K562 (cell line): ENCODE measurements around the gene ARHGEF25. TPM values are rescaled to one million over a fixed set of nuclear protein-coding genes. Genes with fewer than 3 reads are reported as not detected.

ENCODE experiments used
- ATAC-seq: fragments of 200-7000 bp; cut with Tn5 transposase; 3 replicates; pipeline ENCODE4 v1.9.1; 2020; ENCODE audit warnings: moderate library complexity
- BruUV-seq: library from RNA; stranded (reverse); fragments of 400-500 nt; replicated peaks from 2 replicates; lab custom pipeline; 2021; lab: Mats Ljungman, UMichigan
- CTCF ChIA-PET: fragments of 300-600 bp; formaldehyde crosslinking; extraction: SDS; loops from one replicate; lab custom pipeline; 2021; ENCODE audit warnings: low intra/inter-chr PET ratio; lab: Yijun Ruan, JAX
- POLR2A ChIA-PET: fragments of 300-600, 350-650 bp; sonication (Branson Sonifier 250); formaldehyde crosslinking; extraction: SDS; loops from one replicate; lab custom pipeline; 2021; ENCODE audit warnings: antibody characterized with exemption, inconsistent platforms; lab: Yijun Ruan, JAX
- DNase-seq, 4 experiments: peaks; one replicate each; pipeline versions ENCODE4 v3.0.0 to v3.0.0-alpha.2; 2011 to 2018; ENCODE audit warnings: low spot score in 3 of 4, mixed read lengths in 3 of 4; ENCODE audit errors: extremely low read depth in 1 of 4
- FAIRE-seq: peaks from 2 replicates; lab custom pipeline; 2011; peaks lifted over from hg19 to GRCh38; lab: Jason Lieb, UNC
- H2AFZ ChIP-seq: 2 replicates; pipeline ENCODE4 v1.6.0; 2011; ENCODE audit warnings: low read depth, low read length, control low read depth, inconsistent platforms
- H3K27ac ChIP-seq: fragments of 200-600 bp; 3 replicates; pipeline ENCODE4 v1.8.0; 2011; ENCODE audit warnings: low read depth, mild to moderate bottlenecking, control low read depth, inconsistent platforms, low read length, moderate library complexity, mixed read lengths; ENCODE audit errors: extremely low read depth
- H3K27me3 ChIP-seq, 2 experiments: fragments of 300-600 bp in 1 of 2; 2 replicates in 1 of 2; 3 replicates in 1 of 2; pipeline versions ENCODE4 v1.6.0 to v1.8.0; 2011; ENCODE audit warnings: inconsistent platforms in 2 of 2, low read length in 2 of 2, mild to moderate bottlenecking in 1 of 2, mixed read lengths in 1 of 2, moderate library complexity in 1 of 2; ENCODE audit not compliant: control insufficient read depth in 2 of 2, insufficient read depth in 2 of 2
- H3K36me3 ChIP-seq: fragments of 300-600 bp; 3 replicates; pipeline ENCODE4 v1.8.0; 2011; ENCODE audit warnings: mild to moderate bottlenecking, low read length, inconsistent platforms; ENCODE audit not compliant: control insufficient read depth, insufficient read depth
- H3K4me1 ChIP-seq, 2 experiments: fragments of 200-600 bp in 1 of 2; replicated peaks in 1 of 2; 2 replicates in 1 of 2; 3 replicates in 1 of 2; pipeline versions ENCODE4 v1.5.1 to v1.8.0; 2011; ENCODE audit warnings: inconsistent platforms in 2 of 2, low read length in 2 of 2, mild to moderate bottlenecking in 1 of 2, mixed read lengths in 1 of 2, moderate library complexity in 1 of 2; ENCODE audit not compliant: control insufficient read depth in 2 of 2, insufficient read depth in 2 of 2
- H3K4me2 ChIP-seq: 2 replicates; pipeline ENCODE4 v1.6.1; 2011; ENCODE audit warnings: low read length, control low read depth, inconsistent platforms, mixed read lengths; ENCODE audit not compliant: insufficient read depth
- H3K4me3 ChIP-seq: fragments of 200-600 bp; sonication (generic), shearing (Covaris generic); 2 replicates; pipeline ENCODE4 v1.5.1; 2016; ENCODE audit warnings: control low read depth, inconsistent platforms
- H3K79me2 ChIP-seq: fragments of 200-600 bp; 3 replicates; pipeline ENCODE4 v1.8.0; 2011; ENCODE audit warnings: low read length, inconsistent platforms; ENCODE audit not compliant: control insufficient read depth, insufficient read depth
- H3K9ac ChIP-seq, 2 experiments: 2 replicates each; pipeline versions ENCODE4 v1.6.0 to v1.6.1; 2011; ENCODE audit warnings: low read depth in 2 of 2, low read length in 2 of 2, control low read depth in 1 of 2, inconsistent platforms in 1 of 2, mild to moderate bottlenecking in 1 of 2, mixed read lengths in 1 of 2; ENCODE audit not compliant: insufficient read depth in 1 of 2
- H3K9me1 ChIP-seq: one replicate; pipeline ENCODE4 v1.6.0; 2011; ENCODE audit warnings: inconsistent platforms, mild to moderate bottlenecking, low read length, moderate library complexity; ENCODE audit not compliant: control insufficient read depth, insufficient read depth
- H3K9me3 ChIP-seq: replicated peaks from 2 replicates; pipeline ENCODE4 v1.5.1; 2011; ENCODE audit warnings: low read depth, low read length, inconsistent platforms; ENCODE audit not compliant: control insufficient read depth, insufficient read depth
- H4K20me1 ChIP-seq: replicated peaks from 2 replicates; pipeline ENCODE4 v1.6.1; 2011; ENCODE audit warnings: low read length, inconsistent platforms, mixed read lengths; ENCODE audit not compliant: control insufficient read depth, insufficient read depth
- BACH1 ChIP-seq: fragments of 200-800 bp; sonication (Bioruptor generic); IDR thresholded peaks from 2 replicates; pipeline ENCODE4 v1.6.1; 2016; ENCODE audit warnings: missing genetic modification characterization, missing compliant biosample characterization
- FOXP1 ChIP-seq: sonication (generic); formaldehyde crosslinking; IDR thresholded peaks from 2 replicates; pipeline ENCODE4 v1.8.0; 2022; ENCODE audit warnings: mild to moderate bottlenecking, missing genetic modification reagents
- IRF2 ChIP-seq: sonication (generic); formaldehyde crosslinking; IDR thresholded peaks from 2 replicates; pipeline ENCODE4 v1.8.1; 2022; ENCODE audit warnings: mild to moderate bottlenecking, missing genetic modification reagents
- PREB ChIP-seq: sonication (generic); formaldehyde crosslinking; IDR thresholded peaks from 2 replicates; pipeline ENCODE4 v1.8.1; 2023; ENCODE audit warnings: mild to moderate bottlenecking, missing genetic modification reagents
- PURB ChIP-seq: sonication (generic); formaldehyde crosslinking; IDR thresholded peaks from 2 replicates; pipeline ENCODE4 v1.9.0; 2021; ENCODE audit warnings: low read depth, mild to moderate bottlenecking, missing genetic modification reagents
- RERE ChIP-seq: sonication (generic); formaldehyde crosslinking; IDR thresholded peaks from 2 replicates; pipeline ENCODE4 v1.8.0; 2023; ENCODE audit warnings: missing genetic modification reagents, mild to moderate bottlenecking, borderline replicate concordance
- U2AF2 ChIP-seq: fragments of 200-400 bp; formaldehyde crosslinking; optimal IDR thresholded peaks from 2 replicates; pipeline ENCODE3; 2017; ENCODE audit warnings: low read depth, mild to moderate bottlenecking, low read length
- ZNF77 ChIP-seq: fragments of 250-450 bp; sonication (Bioruptor Pico); IDR thresholded peaks from 2 replicates; pipeline ENCODE4 v1.5.0; 2020
- WGBS: fragments of 100-300 bp; shearing (Covaris generic); methylation state at CpG from one replicate; pipeline ENCODE4 v1.1.6; 2016; ENCODE audit warnings: low coverage, mixed read lengths; ENCODE audit not compliant: insufficient coverage; ENCODE audit errors: missing lambda C conversion rate; 5-methylcytosine and 5-hydroxymethylcytosine counted together
- in situ Hi-C: fragments of 300-500 bp; cut with MboI; formaldehyde crosslinking; loops from 4 replicates; pipeline ENCODE4 v1.15.0; 2018; ENCODE audit warnings: inconsistent platforms, mixed read lengths
- intact Hi-C: fragments of 100-400 bp; cut with micrococcal nuclease; formaldehyde crosslinking; loops from 2 replicates; pipeline ENCODE4 v1.14.2; 2022
- polyA plus RNA-seq, 8 experiments: library from polyadenylated mRNA; depleted of rRNA in 4 of 8; stranded (reverse) in 5 of 8; unstranded in 3 of 8; fragments of >200 nt; fragmentation: Nextera tagmentation in 2 of 8; fragmentation: Illumina TruSeq in 1 of 8; extraction: Ambion mirVana in 2 of 8; extraction: Trizol in 1 of 8; gene quantifications; 2 replicates each; pipeline versions ENCODE4 v1.2.1 to v1.2.3, GENCODE V29; 2011 to 2014; ENCODE audit warnings: inconsistent platforms in 1 of 8, missing spikeins in 1 of 8
- total RNA-seq, 7 experiments: library from RNA; depleted of rRNA in 6 of 7; stranded (reverse); fragments of >200 nt in 6 of 7; fragmentation: Illumina TruSeq in 2 of 7; extraction: Trizol in 2 of 7; gene quantifications; 2 replicates each; pipeline versions ENCODE4 v1.2.1 to v1.2.3, GENCODE V29; 2011 to 2021; ENCODE audit warnings: low replicate concordance in 1 of 7

Gene ARHGEF25
- total and polyA plus RNA-seq, 9 of the 15 experiments (the other 6 are each of a cell fraction or from before 2014, with no cell fraction given): 0.13 to 17.3 (median 11.6) TPM

- no peak for TF ChIP-seq RERE
- no peak for TF ChIP-seq PURB (CRISPR knock-in tag)
- TF ChIP-seq, all 486 proteins: peak for 0
Measured at GRCh38 chr12:57564178-57564740, 47.0 kb upstream of the ARHGEF25 start (continued).

- no peak overlapping the region for H2AFZ ChIP-seq
- H4K20me1 ChIP-seq: no peaks in the 10 kb centered on the region
- H3K9ac ChIP-seq: no peak overlapping the region; a peak in 1 of 4 replicates
- in situ Hi-C loops (no loop called here), intact Hi-C loops (no loop called here)
- H3K79me2 ChIP-seq: no peaks in the 10 kb centered on the region
- no peaks in the 10 kb centered on the region for H3K9me1 ChIP-seq
- H3K36me3 ChIP-seq: peaks cover 55% of the 10 kb centered on the region; the same call in 2 of the 3 replicates
- H3K27me3 ChIP-seq: no peaks in the 10 kb centered on the region
- no peak overlapping the region for H3K27ac ChIP-seq
- no peak for DNase-seq
- FAIRE-seq: no peak
- H3K4me3 ChIP-seq: no peak overlapping the region
- H3K4me1 ChIP-seq: no peaks in the 10 kb centered on the region
- no peaks in the 10 kb centered on the region for H3K9me3 ChIP-seq
- 79% methylated on average over 6 of the region's 6 CpGs for WGBS
- TF ChIP-seq FOXP1 (CRISPR knock-in tag) (no peak), BACH1 (tag) (no peak), PREB (no peak), IRF2 (CRISPR knock-in tag) (0 out of 2 replicates have a peak, but pooled peaks have one; percentile 22), U2AF2 (no peak), ZNF77 (no peak)
- ChIA-PET CTCF (no interaction called here), POLR2A (interaction anchor here (0.6 kb wide), 2 partner anchors 105 to 231 kb away, joined by 3 read pairs; no protein-coding TSS in a partner anchor)
- no TSS peak for BruUV-seq
- ATAC-seq: no peak
- H3K4me2 ChIP-seq: no peak overlapping the region
Measured at GRCh38 chr12:57568838-57569237, 42.4 kb upstream of the ARHGEF25 start.
